ENCODE measurements around the gene ACER2.
"Not testable (repeated sequence)": the region's sequence is repeated elsewhere in the genome, so short reads cannot be mapped to it uniquely, and the experiment has no call there.

ACER2 gene

GRCh38 chr9:19408693-19409400, at the start of gene ACER2:
Gene ACER2 (plus strand): TSS chr9:19409009. CDS start chr9:19409085, 76 bp downstream.
- peak; percentile 97 for DNase-seq

- DNase-seq: no peak
Measured at GRCh38 chr9:19369107-19369506, 39.7 kb upstream of the ACER2 start.

GRCh38 chr9:19371942-19372341, 36.9 kb upstream of the ACER2 start:
- DNase-seq: no peak

DNA sequence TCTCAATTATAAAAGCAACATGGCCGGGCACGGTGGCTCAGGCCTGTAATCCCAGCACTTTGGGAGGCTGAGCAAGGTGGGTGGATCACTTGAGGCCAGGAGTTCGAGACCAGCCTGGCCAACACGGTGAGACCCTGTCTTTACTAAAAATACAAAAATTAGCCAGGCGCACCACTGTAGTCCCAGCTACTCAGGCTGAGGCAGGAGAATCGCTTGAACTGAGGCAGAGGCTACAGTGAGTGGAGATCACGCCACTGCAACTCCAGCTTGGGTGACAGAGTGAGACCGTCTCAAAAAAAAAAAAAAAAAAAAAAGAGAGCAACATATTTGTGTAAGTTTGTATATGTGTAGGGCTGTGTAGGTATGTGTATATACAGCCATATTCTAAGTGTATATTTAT, 36.2 kb upstream of the ACER2 start:
- no peak for DNase-seq

GRCh38 chr9:19373527-19373926, 35.3 kb upstream of the ACER2 start:
- no peak for DNase-seq

DNA sequence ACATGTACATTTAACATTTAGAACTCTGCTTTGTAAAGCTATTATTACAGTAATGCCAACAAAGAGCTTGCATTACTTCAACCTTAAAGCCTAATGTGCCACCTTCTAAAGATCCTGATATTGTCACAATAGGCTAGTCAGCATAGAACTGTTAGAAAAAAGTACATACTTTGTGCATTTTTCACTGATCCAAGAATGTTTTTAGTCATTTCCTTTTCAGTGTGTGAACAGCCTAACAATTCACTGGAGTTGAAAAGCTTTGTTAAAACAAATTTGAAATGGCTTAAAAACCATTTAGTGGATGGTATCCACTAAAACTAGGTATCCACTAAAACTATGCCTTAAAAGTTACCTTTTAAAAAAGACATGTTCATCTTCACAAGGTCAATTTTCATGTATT, 33.3 kb upstream of the ACER2 start:
- DNase-seq: no peak

DNA sequence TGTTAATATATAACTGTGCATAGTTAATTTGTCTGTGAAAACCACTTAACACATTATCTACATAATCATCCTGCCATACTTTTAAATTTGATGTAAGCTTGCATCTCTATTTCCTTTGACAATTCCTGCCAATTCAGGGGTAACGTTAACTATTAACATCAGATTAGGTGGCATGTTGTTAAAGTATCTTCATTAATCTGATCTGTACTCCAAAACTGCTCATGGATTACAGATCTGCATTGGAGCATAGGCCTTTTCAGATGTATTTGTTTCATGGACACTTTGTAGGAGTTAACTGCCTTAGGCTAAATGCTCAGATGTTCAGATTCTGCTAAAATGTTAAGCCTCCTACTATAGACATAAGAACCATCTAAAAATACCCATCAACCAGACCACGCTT, 31.9 kb upstream of the ACER2 start:
- no peak for DNase-seq

DNA sequence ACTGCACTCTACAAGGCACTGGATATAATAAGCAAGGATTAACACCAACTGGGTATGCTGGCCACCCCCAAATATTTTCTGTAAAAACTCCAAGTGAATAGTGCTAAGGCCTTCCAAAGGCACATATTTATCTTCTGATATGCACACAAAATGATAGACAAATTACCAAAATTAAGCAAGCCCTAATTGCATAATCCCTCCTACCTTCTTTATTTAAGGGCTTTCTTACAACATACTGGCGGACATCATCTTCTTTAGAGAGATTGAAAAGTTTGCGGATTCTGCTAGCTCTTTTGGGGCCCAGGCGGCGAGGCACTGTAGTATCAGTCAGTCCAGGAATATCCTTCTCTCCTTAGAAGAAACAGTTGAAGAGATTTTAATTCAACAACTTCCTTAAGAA, 30.6 kb upstream of the ACER2 start:
- no peak for DNase-seq

- no peak for DNase-seq
Measured at GRCh38 chr9:19378647-19379046, 30.2 kb upstream of the ACER2 start.

- DNase-seq: no peak
Measured at GRCh38 chr9:19379283-19379682, 29.5 kb upstream of the ACER2 start.

GRCh38 chr9:19379697-19380046, 29.1 kb upstream of the ACER2 start:
- peak; percentile 24 for DNase-seq

DNA sequence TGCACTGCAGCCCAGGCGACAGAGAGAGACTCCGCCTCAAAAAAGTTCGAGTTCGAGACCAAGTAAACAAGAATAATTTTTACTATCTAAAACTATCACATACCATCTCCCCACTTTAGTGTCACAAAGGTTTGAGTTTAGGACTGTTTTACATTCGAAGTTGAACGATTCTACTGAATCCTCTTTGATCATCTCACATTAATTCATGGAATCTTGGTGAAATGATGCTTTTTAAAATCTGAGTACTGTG, 28.1 kb upstream of the ACER2 start:
- DNase-seq: no peak

DNA sequence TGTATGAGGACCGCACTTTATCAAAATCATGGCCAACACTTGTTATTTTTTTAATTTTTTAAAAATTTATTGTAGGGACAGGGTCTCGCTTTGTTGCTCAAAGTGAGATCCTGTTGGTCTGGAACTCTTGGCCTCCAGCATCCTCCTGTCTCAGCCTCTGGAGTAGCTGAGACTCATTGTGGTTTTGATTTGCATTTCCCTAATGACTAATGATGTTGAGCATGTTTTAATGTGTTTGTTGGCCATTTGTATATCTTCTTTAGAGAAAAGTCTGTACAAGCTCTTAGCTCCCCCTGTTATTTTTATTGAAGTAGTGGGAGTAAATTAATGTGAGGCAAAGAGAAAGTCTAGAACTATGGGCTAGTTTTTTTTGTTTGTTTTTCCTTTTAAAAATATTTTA, 27.2 kb upstream of the ACER2 start:
- no peak for DNase-seq

DNA sequence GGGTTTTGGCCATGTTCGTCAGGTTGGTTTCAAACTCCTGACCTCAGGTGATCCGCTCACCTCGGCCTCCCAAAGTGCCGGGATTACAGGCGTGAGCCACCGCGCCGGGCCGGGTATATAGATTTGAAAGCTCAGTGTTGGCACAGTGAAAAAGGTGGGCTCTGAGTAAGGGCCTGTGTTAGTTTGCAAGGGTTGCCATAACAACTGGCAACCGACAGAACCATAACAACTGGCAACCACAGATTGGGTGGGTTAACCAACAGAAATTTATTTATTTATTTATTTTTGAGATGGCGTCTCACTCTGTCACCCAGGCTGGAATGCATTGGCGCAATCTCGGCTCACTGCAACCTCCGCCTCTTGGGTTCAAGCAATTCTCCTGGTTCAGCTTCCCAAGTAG, 23.6 kb upstream of the ACER2 start:
- DNase-seq: not testable (repeated sequence)

DNA sequence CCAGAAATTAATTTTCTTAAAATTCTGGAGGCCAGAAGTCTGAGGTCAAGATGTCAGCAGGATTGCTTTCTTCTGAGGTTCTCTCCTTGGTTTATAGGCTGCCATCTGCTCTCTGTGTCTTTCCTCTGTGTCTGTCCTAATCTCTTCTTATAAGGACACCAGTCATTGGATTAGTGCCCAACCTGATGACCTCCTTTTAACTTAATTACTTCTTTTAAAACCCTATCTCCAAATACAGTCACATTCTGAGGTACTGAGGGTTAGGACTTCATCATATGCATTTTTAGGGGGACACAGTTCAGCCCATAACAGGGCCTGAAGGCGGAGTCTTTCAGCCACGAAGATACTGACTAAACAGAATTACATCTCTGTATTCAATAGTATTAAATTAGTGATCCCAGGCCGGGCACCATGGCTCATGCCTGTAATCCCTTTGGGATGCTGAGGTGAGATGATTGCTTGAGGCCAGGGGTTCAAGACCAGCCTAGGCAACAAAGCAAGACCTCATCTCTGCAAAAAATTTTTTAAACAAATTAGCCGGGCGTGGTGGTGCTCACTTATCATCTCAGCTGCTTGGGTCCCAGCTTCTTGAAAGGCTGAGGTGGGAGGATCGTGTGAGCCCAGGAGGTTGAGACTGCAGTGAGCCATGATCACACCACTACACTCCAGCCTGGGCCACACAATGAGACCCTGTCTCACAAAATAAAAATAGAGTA, 22.9 kb upstream of the ACER2 start:
- DNase-seq: no peak

DNA sequence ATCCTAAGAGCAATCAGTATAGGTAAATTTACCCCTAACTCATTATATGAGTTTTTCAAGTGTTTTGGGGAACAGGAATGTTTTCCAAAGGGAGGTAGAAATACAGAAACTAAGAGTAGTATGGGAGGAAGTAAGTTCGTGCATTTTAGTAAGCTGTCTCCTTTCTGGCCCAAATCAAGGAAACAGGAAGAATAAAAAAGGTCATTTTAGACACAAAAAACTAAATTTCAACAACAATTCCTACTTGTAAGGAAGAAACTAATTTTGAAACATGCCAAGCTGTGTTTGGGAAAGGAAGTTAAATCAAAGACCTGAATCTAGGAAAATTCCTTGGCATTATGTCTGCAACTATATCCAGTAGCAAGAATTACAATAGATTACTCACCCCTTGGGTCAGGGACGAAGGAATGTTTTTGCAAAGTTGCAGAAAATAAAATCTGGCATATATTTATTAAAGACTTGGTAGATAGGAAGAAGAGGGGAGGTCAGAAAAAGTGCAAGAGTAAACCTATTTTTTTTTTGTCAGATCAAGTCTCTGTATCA, 22.2 kb upstream of the ACER2 start:
- no peak for DNase-seq

DNA sequence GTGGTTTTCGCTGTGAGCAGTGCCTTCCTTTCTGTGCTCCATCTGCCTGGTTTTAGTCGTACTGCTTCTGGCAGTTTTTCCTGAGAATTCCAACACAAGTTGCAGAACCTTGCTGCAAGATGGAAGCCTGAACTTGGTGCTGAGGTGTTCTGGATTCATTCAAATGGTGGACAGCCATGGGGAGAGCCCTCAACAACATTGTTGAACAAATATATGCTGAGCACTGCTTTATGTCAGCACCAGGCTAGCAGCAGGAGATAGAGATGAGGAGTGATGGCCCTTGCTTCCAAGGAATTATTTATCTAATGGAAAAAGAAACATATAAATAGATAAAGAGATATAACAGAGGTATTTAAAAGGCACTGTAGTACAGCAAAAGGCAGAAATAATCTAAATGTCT, 21.5 kb upstream of the ACER2 start:
- no peak for DNase-seq

GRCh38 chr9:19389539-19389938, 19.3 kb upstream of the ACER2 start:
- not testable (repeated sequence) for DNase-seq

DNA sequence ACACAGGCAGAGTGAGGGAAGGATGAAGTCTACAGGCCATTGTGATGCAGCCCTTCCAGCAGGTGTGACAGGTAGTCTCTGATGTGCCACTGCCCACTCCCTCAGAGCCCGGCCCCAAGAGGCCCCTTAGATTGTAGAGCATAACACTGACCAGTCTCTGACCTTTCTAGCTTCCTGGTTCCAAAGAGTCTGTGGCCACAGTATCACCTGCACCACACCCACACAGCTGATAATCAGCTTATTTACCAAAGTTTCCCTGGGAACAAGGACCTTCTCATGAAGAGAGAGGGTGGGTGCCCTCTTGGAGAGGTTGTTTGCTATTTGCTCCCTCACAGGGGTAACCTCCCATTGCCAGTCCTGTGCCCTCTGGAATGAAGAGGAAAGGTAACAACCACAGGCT, 11.0 kb upstream of the ACER2 start:
- no peak for DNase-seq

DNA sequence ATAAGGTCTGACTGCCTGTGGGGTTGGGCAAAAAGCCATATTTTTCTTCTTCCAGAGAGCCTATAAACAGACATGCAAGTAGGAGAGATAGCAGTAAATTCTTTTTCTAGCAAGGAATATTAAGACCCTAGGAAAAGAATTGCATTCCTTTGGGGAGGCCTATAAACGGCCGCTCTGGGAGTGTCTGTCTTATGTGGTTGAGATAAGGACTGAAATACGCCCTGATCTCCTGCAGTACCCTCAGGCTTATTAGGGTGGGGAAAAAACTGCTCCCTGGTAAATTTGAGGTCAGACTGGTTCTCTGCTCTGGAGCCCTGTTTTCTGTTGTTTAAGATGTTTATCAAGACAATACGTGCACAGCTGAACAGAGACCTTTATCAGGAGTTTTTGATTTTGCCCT, 5.6 kb upstream of the ACER2 start:
- DNase-seq: not testable (repeated sequence)

- no peak for DNase-seq
Measured at GRCh38 chr9:19404283-19405075, 4.3 kb upstream of the ACER2 start.

DNA sequence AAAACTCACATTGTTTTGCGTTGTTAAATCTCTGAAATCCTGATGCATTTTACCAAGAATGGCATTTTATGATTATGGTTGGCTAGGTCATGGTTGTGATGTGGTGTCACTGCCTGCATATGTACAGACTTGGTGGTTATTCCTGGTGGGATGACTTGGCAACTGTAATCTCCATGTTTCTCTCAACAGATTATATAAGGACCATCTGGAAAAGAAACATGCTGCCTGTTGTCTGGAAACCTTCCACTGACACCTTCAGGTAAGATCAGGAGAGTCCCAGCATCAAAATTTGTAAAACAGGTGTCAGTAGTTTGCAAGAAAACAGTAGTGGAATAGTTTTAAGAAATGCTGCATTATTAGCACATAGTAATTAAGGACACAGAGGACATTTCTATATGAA, 3.0 kb upstream of the ACER2 start:
- no peak for DNase-seq

GRCh38 chr9:19408316-19408692, 505 bp upstream of the ACER2 start:
- no peak for DNase-seq
